Spleen (tissue), 11 donors: Measurements from ENCODE around the gene CADM2. TPM values are rescaled to one million over a fixed set of nuclear protein-coding genes. Genes with fewer than 3 reads are reported as not detected.

Source experiments
- DNase-seq: peaks from one replicate; pipeline ENCODE4 v3.0.0-alpha.2; 2020
- H3K27ac ChIP-seq, 8 donors: fragments of 200-600 bp; sonication (generic) in 7 of 8; 1 replicate in 4 of 8; 2 replicates in 4 of 8; pipeline versions ENCODE4 v1.5.0 to v1.8.0; 2016 to 2021; ENCODE audit warnings: inconsistent platforms in 4 of 8, mild to moderate bottlenecking in 4 of 8, moderate library complexity in 1 of 8
- H3K27me3 ChIP-seq, 7 donors: fragments of 200-600 bp; sonication (generic) in 6 of 7; replicated peaks in 1 of 7; 1 replicate in 4 of 7; 2 replicates in 3 of 7; pipeline versions ENCODE4 v1.5.0 to v1.8.0; 2016 to 2021; ENCODE audit warnings: inconsistent platforms in 3 of 7, mild to moderate bottlenecking in 1 of 7
- H3K36me3 ChIP-seq, 6 donors: fragments of 200-600 bp; sonication (generic) in 5 of 6; 1 replicate in 4 of 6; 2 replicates in 2 of 6; pipeline versions ENCODE4 v1.5.0 to v1.8.0; 2016 to 2021; ENCODE audit warnings: inconsistent platforms in 2 of 6
- H3K4me1 ChIP-seq, 6 donors: fragments of 200-600 bp; sonication (generic) in 5 of 6; 1 replicate in 3 of 6; 2 replicates in 3 of 6; pipeline versions ENCODE4 v1.5.0 to v1.8.0; 2016 to 2021; ENCODE audit warnings: inconsistent platforms in 3 of 6
- H3K4me3 ChIP-seq, 8 donors: fragments of 200-600 bp; sonication (generic) in 7 of 8; 1 replicate in 4 of 8; 2 replicates in 4 of 8; pipeline versions ENCODE4 v1.5.0 to v1.8.0; 2016 to 2021; ENCODE audit warnings: inconsistent platforms in 4 of 8, mild to moderate bottlenecking in 4 of 8, moderate library complexity in 2 of 8
- H3K9me3 ChIP-seq, 8 donors: fragments of 200-600 bp; sonication (generic) in 7 of 8; 1 replicate in 4 of 8; 2 replicates in 4 of 8; pipeline versions ENCODE4 v1.5.0 to v1.8.0; 2016 to 2021; ENCODE audit warnings: inconsistent platforms in 4 of 8
- POLR2A ChIP-seq, 3 donors: fragments of 450-650 bp; IDR thresholded peaks; one replicate each; pipeline ENCODE4 v1.5.1; 2017; ENCODE audit warnings: antibody characterized with exemption in 3 of 3, mild to moderate bottlenecking in 1 of 3
- POLR2AphosphoS5 ChIP-seq, 3 donors: sonication (generic); formaldehyde crosslinking; IDR thresholded peaks; one replicate each; pipeline ENCODE4 v1.5.1; 2017; ENCODE audit warnings: antibody characterized with exemption in 3 of 3
- WGBS, 5 donors: extraction: QIAGEN DNeasy Blood & Tissue Kit in 3 of 5; methylation state at CpG; one replicate each; pipeline versions ENCODE4 v1.1.5 to v1.1.7; 2013 to 2018; 5-methylcytosine and 5-hydroxymethylcytosine counted together
- intact Hi-C: fragments of 100-400 bp; cut with DNase I; formaldehyde crosslinking; loops from one replicate; pipeline ENCODE4 v1.15.0; 2023; ENCODE audit warnings: low total_unique reads
- polyA plus RNA-seq, 3 donors: library from polyadenylated mRNA; stranded (reverse); fragments of 200-250 nt; gene quantifications; one replicate each; pipeline ENCODE4 v1.2.1, GENCODE V29; 2013
- total RNA-seq, 7 donors: library from RNA; depleted of rRNA in 3 of 7; stranded (reverse); fragments of >200 nt in 3 of 7; fragmentation: NEBNext Ultra II Directional in 4 of 7; extraction: Animal tissue kit (Norgen Biotek cat#: 25700) in 4 of 7; gene quantifications; one replicate each; pipeline versions ENCODE4 v1.1.0 to v1.2.1, GENCODE V29; 2016 to 2021
- TF ChIP-seq, protein P1 (sequence below), 11 experiments: fragments of 200-600 bp in 7 of 11; fragments of 450-650 bp in 4 of 11; sonication (generic) in 4 of 11; IDR thresholded peaks in 8 of 11; conservative IDR thresholded peaks in 3 of 11; 1 replicate in 7 of 11; 2 replicates in 4 of 11; pipeline versions ENCODE4 v1.4.0 to v1.8.0; 2016 to 2021; ENCODE audit warnings: antibody characterized with exemption in 11 of 11, inconsistent platforms in 4 of 11, mild to moderate bottlenecking in 1 of 11
- donor health status: healthy with polysubstance abuse.
- donor health status: DM: no; HTN: no; CAD: no; lungs with moderate emphysema.
- donor health status: DM: no; HTN: no; CAD: no.
- donor health status: Bipolar disorder and iron deficiency.
- donor health status: healthy.
- donor health status: DM: no; HTN: no; CAD: no.
- donor health status: DM: yes; HTN: yes; CAD: no.

The CADM2 gene
- total and polyA plus RNA-seq, 10 donors: 0.03 to 4.0 (median 1.0) TPM; not detected in 1

DNA sequence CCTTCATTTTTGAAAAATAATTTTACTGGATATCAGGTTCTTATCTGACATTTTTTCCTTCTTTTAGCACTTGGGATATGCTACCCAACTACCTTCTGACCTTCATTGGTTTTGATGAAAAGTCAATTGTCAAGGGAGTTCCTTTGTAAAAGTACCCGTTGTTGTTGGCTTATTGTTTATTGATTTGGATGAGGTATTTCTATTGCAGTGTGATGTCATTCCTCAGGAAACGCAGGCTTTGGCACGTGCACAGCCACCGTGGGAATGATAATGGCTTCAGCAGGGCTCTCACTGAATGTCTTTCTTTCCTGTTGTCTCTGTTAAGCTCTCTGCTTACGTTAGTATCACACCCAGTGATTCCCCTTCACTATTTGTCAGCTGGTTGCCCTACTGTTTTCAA, 944.6 kb downstream of the CADM2 start:
- no peak for TF ChIP-seq POLR2A (IDR thresholded peaks at IDR 0.05)
- TF ChIP-seq, protein P1, sequence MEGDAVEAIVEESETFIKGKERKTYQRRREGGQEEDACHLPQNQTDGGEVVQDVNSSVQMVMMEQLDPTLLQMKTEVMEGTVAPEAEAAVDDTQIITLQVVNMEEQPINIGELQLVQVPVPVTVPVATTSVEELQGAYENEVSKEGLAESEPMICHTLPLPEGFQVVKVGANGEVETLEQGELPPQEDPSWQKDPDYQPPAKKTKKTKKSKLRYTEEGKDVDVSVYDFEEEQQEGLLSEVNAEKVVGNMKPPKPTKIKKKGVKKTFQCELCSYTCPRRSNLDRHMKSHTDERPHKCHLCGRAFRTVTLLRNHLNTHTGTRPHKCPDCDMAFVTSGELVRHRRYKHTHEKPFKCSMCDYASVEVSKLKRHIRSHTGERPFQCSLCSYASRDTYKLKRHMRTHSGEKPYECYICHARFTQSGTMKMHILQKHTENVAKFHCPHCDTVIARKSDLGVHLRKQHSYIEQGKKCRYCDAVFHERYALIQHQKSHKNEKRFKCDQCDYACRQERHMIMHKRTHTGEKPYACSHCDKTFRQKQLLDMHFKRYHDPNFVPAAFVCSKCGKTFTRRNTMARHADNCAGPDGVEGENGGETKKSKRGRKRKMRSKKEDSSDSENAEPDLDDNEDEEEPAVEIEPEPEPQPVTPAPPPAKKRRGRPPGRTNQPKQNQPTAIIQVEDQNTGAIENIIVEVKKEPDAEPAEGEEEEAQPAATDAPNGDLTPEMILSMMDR (IDR thresholded peaks at IDR 0.05 in 8 of 11, conservative IDR thresholded peaks at IDR 0.05 in 3 of 11): no peak
- TF ChIP-seq POLR2AphosphoS5 (IDR thresholded peaks at IDR 0.05): no peak
- 59 to 78% (median 64%) methylated on average over 5 of the region's 5 CpGs for WGBS, 5 donors
- peaks cover 0 to 5% (median 0%) of the 10 kb centered on the region in 8 donors for H3K9me3 ChIP-seq
- no peak overlapping the region for H3K27ac ChIP-seq
- no peaks in the 10 kb centered on the region for H3K36me3 ChIP-seq
- intact Hi-C loops: no loop called here
- no peak overlapping the region for H3K4me3 ChIP-seq
- H3K27me3 ChIP-seq: no peaks in the 10 kb centered on the region
- DNase-seq: no peak
- no peaks in the 10 kb centered on the region for H3K4me1 ChIP-seq

DNA sequence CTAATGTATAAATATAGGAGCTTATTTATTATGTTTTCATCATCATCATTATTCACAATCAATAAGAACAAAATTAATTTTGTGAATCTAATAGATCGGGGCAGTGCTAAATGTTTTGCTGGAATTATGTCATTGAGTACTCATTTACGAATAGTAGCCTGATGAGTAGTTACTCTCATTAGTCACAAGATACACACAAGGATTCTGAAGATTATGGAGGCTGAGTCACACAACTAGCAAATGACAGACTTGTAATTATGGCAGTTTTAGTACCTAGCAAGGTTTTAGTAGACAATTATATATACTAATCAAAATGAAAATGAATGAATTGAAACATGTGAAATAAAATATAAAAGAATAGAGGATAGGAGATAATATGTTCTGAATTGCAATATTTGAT, 954.2 kb downstream of the CADM2 start:
- no peaks in the 10 kb centered on the region for H3K36me3 ChIP-seq
- intact Hi-C loops: no loop called here
- DNase-seq: no peak
- H3K27me3 ChIP-seq: no peaks in the 10 kb centered on the region
- no peak overlapping the region for H3K4me3 ChIP-seq
- no peaks in the 10 kb centered on the region for H3K4me1 ChIP-seq
- H3K27ac ChIP-seq: no peak overlapping the region
- no peak for TF ChIP-seq POLR2AphosphoS5 (IDR thresholded peaks at IDR 0.05)
- TF ChIP-seq, protein P1 (IDR thresholded peaks at IDR 0.05 in 8 of 11, conservative IDR thresholded peaks at IDR 0.05 in 3 of 11): no peak
- no peak for TF ChIP-seq POLR2A (IDR thresholded peaks at IDR 0.05)
- H3K9me3 ChIP-seq: peaks cover 0 to 8% (median 1%) of the 10 kb centered on the region in 8 donors
- 80 to 100% (median 83%) methylated on average over 2 of the region's 2 CpGs for WGBS, 5 donors

DNA sequence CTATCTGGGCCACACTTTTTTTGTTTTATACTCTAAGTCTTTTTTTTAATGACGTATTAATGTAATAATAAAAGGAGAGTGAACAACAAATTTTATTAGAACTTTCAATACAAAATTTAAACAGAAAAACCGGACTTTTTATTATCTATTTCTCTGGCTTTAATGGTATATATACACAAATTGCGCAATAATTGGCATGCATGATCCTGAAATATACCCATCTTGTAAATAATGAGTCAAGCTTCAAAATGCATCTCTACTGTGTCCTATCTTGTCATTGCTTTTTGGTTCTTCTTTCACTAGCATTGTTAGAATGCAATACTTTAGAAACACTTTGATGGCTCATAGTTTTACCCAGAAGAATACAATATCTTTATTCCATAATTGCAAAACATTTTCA, 963.6 kb downstream of the CADM2 start:
- Histone ChIP-seq H3K27me3 (no peaks in the 10 kb centered on the region), H3K4me3 (no peak overlapping the region), H3K9me3 (peaks cover 0 to 18% (median 0%) of the 10 kb centered on the region in 8 donors), H3K36me3 (no peaks in the 10 kb centered on the region), H3K27ac (no peak overlapping the region), H3K4me1 (no peaks in the 10 kb centered on the region)
- no peak for DNase-seq
- intact Hi-C loops: no loop called here
- no peak for TF ChIP-seq POLR2A (IDR thresholded peaks at IDR 0.05)
- TF ChIP-seq, protein P1 (IDR thresholded peaks at IDR 0.05 in 8 of 11, conservative IDR thresholded peaks at IDR 0.05 in 3 of 11): no peak
- TF ChIP-seq POLR2AphosphoS5 (IDR thresholded peaks at IDR 0.05): no peak
- WGBS, 5 donors: 85 to 92% (median 89%) methylated on average over 3 of the region's 3 CpGs

DNA sequence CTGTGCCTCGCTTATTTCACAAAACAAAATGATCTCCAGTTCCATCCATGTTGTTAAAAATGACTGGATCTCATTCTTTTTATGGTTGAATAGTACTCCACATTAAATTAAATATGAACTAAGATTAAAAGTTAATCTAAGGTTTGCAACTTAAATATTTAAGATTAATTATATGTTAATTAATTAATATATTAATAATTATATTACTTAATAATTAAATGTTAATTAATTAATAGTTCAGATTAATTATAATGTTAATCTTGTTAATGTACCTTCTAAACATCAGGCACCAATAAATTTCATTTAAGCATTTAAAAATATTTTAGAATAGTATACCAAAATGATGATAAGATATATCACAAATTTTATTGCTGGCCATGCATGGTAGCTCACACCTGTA, 971.9 kb downstream of the CADM2 start:
- Histone ChIP-seq H3K36me3 (no peaks in the 10 kb centered on the region), H3K9me3 (peaks cover 0 to 7% (median 0%) of the 10 kb centered on the region in 8 donors), H3K4me1 (no peaks in the 10 kb centered on the region), H3K27me3 (no peaks in the 10 kb centered on the region), H3K4me3 (no peak overlapping the region), H3K27ac (no peak overlapping the region)
- intact Hi-C loops: no loop called here
- no peak for DNase-seq
- WGBS, 5 donors: 78 to 85% (median 82%) methylated on average over 1 of the region's 1 CpG
- TF ChIP-seq, protein P1 (IDR thresholded peaks at IDR 0.05 in 8 of 11, conservative IDR thresholded peaks at IDR 0.05 in 3 of 11): no peak
- TF ChIP-seq POLR2A (IDR thresholded peaks at IDR 0.05) (no peak), POLR2AphosphoS5 (IDR thresholded peaks at IDR 0.05) (no peak)
